GM21529 (cell line): Measurements from ENCODE around the gene HMGA1.
A peak's percentile ranks its signal among the peaks of the same experiment; 100 is the strongest.

Experiments used
- ATAC-seq: cut with Tn5 transposase; IDR thresholded peaks from one replicate; pipeline ENCODE4 v1.9.1; 2021; ENCODE audit not compliant: unreplicated experiment

The HMGA1 gene

GRCh38 chr6:34223956-34224940 lies 12.4 kb upstream of the HMGA1 start:
- peak; percentile 78 for ATAC-seq

- no peak for ATAC-seq
Measured at GRCh38 chr6:34225551-34225950, 11.1 kb upstream of the HMGA1 start.

DNA sequence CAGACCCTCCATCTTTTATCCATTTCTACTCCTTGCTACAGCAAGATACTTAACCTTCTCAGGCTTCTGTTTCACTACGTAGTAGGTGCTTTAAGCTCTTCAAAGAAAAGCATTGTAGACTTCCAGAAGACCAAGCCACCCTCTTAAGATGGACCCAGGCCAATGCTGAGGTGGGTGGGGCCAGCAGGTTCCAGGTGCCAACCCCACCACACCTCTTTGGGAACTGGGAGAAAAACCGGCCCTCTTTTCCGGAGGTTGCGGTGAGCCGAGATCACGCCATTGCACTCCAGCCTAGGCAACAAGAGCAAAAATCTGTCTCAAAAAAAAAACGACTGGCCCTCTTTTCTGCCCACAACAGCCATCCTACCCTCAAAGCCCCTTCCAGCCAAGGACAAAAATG lies 10.6 kb upstream of the HMGA1 start:
- ATAC-seq, result no peak

- no peak for ATAC-seq
Measured at GRCh38 chr6:34226731-34227586, 9.7 kb upstream of the HMGA1 start.

DNA sequence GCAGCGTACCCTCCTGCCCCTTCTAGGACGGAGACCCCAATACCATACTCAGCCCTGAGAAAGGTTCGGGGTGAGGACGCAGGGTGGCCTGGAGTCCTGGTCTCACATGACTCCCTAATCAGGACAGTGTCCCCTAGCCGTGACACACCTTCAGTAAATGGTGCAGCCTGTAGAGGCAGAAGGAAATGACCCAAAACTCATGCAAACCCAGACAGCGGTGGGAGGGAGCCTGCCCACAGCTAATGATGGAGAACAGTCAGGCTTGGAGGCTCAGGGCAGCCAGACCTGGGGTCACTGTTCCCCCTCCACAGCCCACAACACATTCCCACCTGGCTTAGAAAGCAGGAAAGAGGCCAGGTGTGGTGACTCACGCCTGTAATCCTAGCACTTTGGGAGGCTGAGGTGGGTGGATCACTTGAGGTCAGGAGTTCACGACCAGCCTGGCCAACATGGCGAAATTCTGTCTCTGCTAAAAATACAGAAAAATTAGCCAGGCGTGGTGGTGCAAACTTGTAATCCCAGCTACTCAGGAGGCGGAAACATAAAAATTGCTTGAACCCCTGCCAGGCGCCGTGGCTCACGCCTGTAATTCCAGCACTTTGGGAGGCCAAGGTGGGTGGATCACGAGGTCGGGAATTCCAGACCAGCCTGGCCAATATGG lies 8.8 kb upstream of the HMGA1 start:
- ATAC-seq, result no peak

DNA sequence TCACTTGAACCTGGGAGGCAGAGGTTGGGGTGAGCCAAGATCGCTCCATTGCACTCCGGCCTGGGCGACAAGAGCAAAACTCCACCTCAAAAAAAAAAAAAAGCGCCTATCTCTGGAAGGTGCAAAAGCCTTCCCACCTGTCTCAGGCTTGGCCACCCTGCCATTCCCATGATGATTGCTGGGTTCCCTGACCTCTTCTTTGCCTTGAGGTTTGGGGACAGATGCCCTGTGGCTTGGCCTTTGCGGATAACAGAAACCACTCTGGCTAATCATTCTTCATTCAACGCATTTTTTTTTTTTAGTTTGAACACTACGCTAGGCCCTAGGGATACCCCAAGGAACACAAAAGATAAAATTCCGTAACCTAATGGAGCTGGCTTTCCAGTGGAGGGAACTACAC lies 6.8 kb upstream of the HMGA1 start:
- ATAC-seq, result no peak

DNA sequence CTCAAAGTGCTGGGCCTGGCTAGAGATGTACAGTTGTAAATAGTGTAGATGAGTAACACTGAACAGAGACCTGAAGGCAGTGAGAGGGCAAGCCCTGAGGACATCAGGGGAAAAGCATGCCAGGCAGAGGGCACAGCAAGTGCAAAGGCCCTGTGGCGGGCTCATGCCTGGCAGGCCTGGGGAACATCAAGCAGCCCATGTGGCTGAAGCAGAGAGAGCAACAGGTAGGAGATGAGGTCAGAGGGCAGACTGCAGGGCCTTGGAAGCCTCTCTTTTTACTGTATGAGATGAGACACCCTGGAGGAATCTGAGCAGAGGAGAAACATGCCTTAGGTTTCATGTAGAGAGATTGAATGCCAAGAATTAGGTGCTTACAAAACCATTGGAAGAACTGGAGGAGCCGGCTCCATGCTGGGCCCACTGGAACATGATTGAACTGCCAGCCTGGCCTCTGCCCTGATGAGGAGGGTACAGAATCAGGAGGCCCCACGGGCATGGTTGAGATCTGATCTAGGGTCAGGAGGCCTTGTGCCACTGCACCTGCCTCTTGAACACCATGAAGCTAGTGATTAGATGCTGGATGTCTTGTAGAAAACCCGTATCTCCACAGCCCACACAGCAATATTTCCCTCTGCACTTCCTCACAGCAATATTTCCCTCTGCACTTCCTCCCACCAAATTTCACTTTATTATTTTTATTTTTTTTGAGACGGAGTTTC lies 5.9 kb upstream of the HMGA1 start:
- no peak for ATAC-seq

GRCh38 chr6:34231566-34232336 lies 4.9 kb upstream of the HMGA1 start:
- no peak for ATAC-seq

GRCh38 chr6:34232901-34233300 lies 3.8 kb upstream of the HMGA1 start:
- ATAC-seq, result no peak

DNA sequence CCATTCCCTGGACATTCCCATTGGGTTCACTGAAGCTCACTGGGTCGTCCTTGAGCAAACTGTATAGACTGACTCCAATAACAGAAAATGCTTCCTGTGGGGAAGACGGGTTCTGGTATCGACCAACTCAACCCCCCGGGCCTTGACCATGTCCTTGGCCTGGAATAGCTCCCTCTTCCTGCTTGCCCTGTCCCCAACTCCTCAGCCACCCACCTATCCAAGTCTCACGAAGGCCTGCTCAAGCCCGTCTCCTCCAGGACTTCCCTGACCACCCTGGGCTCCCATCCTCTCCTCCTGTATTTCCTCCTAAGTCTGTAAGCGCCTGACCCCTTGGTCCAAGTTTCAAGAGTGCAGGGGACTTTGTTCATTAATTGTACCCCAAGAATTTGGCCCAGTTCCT lies 2.8 kb upstream of the HMGA1 start:
- ATAC-seq, result no peak

- no peak for ATAC-seq
Measured at GRCh38 chr6:34234667-34235306, 1.9 kb upstream of the HMGA1 start.

DNA sequence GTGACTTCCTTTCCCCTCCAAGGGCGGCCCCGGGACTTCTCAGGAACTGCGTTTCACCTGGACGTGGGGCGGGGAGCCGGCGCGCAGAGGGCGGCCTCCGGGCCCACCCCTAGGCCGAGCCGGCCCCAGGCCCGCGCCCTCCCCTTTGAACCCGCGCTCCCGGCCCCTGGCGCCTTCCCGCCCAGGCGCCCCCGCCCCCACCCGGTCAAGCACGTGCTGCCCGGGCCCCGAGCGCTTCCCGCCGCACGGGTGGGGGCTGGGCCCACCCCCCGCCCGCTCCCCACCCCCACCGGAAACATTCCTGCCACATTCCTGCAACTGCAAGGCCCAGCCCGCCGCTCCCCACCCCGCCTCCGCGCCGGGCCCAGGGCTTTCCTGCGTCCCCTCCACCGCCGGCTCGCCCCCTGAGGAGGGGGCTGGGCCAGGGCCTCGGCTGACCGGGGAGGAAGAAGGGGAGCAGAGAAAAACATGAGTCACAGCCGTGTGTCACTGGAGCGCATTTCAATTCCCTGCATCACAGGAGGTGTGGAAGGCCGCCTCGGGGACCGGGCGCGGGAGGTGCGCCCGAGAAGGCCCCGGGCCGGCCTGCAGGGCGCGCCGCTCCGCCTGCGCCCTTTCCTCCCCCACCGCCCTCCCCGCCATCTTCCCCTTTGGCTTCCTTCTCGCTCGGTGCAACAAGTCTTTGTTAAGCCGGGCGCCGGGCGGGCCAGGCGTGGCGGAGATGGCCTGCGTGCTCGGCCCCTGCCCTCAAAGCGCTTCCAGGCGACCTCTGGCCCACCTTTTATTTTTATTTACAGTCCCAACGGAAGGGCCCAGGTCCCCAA lies 1.2 kb upstream of the HMGA1 start:
- no peak for ATAC-seq

DNA sequence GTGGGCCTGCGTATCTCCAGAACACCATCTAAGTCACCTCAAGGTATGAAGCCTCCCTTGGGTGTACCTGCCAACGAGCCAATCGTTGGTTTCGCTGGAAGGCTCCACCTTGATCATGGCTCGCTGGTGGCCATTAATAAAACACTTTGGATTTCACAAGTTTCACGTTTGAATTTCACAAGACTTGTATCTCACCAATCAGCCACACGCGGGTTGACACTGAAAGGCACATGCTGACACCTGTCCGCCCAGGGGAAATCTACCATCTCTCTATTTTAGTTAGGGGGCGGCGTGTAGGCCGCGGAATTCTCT lies 586 bp upstream of the HMGA1 start:
- ATAC-seq, result peak; percentile 1

DNA sequence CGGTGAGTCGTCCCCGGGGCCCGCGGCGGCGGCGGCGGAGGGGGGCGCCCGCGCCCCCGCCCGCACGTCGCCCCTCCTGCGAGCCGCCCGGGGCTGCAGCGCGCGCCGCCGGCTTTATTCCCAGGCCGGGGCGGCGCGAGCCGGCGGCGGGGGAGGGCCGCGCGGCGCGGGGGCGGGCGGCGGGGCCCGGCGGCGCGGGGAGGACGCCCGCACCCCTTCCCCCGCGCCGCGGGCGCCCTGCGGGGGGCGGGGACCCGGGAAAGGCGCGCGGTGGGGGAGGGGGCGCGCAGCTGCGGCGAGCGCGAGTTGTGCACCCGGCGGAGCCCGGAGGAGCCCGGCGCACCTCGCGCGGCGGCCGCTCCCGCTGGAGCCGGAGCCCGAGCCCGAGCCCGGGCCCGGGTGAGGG lies 646 bp downstream of the HMGA1 start:
- ATAC-seq, result peak; percentile 7

DNA sequence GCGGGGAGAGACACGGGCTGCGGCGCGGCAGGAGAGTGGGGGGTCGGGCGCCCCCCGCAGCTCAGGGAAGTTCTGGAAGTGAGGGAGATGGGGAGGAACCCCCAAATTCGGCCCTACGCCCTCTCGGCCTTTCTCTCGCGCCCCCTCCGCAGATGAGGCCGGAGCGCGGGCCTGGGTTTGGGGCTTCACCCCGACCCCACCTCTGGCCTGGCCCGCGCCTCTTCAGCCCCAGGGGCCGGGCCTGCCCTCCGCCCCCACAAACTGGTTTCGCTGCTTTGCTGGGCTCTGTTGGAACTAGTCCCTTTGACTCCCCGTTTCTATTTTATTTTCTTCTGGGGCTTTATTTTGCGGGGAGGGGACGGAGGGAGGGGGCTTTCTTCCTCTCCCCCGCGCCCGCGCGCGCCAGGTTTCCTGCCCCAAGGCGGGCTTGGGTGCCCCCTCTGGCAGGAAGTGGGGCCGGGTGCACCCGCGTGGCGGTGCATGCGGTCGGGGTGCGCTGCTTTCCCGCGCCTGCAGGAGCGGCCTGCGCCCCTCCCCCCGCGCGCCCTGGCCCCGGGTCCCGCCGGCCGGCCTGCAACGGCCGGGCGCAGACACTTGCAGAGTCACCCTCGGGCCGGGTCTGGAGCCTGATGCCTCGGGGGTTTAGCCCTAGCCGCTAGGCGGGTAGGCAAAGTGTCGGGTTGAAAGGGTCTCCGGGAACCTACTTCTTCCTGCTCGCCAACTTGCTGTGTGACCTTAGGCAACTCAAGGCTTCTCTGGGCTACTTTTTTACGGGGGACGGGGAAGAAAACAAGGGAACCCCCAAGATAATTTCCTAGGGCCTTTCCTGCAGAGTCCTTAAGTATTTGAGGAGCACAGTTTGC lies 1.3 kb downstream of the HMGA1 start:
- ATAC-seq, result peak; percentile 5

DNA sequence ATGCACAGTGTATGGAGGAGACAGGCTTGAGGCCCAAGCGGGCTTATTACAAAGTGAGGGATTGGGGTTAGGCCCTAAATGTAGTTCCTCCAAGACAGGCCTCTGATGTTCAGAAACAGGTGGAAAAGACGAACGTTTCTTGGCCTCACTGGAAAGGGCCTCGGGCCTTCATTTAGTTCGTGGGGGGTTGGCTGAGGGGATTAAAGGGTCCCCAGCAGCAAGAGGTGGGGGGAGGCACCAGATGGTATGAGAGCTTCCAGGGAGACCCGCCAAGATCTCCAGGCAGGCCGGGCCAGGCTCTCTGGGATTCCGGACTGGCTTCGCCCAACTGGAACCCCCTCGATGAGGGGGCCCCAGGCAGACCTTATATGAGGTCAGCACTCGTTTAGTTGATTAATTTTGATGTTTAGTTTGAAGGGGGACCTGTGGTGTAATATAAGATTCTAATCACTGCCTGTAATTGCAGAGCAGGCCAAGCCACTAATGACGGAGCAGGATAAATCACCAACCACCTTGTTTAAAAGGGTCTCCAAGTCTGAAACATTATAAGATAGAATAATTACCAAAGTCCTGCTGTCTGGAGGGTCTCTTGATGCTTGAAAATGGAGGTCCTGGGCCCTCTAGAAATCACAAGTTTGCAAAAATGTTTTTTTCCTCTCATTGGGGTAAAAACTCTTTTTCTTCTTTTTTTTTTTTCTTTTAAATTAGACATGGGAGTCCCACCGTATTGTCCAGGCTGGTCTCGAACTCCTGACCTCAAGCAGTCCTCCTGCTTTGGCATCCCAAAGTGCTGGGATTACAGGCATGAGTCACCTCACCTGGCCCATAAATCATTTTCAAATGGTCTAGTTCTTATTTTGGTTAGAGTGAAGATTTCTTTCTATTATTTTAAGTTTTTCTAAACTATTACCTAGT lies 2.2 kb downstream of the HMGA1 start:
- ATAC-seq, result no peak

- no peak for ATAC-seq
Measured at GRCh38 chr6:34239500-34239825, 2.8 kb downstream of the HMGA1 start.
